NCI-H526 treated with DMSO at 0.1 percent for 48 hours (cell line): Measurements from ENCODE around the gene ARHGEF16.

Source experiments
- DNase-seq: peaks from one replicate; lab custom pipeline; 2025; lab: John Stamatoyannopoulos, UW

ARHGEF16 gene

DNA sequence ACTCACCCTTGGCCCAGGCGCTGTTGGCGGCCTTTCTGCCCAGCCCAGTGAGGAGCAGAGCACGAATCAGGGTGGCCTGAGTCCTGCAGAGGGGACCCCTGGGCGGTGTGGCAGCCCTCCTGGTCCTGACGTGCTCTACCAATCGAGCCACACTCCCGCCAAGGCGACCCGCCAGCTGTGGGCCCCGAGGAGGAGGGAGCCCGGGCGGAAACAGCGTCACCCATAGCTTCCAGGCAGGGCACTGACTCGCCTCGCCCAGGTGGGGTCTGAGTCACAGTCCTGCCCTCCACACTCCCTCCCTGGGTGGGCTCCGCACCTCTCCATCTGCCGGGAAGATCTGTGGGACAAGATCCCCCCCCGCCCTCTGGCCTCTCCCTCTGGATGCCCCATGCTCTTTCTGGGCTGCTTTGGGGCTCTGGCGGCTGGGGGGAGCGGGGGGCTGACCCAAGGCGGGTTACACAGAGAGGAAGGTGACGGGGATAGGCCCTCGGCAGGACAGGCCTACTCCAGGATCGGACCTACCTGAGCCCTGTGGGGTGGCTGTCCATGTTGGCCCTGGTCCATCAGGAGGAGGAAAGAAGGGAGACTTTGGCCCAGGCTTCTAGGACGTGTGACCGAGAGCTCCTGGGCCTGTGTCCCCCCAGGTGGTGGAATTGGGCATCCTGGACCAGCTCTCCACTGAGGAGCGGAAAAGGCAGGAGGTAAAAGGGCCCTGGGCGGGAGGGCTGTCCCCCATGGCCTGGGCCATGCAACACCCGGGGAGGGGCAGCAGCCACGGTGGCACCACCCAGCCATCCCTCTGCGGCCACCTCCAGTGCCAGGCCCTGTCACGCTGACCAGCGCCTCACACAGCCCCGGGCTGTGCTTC is 14.0 kb downstream of the ARHGEF16 start:
- no peak for DNase-seq

DNA sequence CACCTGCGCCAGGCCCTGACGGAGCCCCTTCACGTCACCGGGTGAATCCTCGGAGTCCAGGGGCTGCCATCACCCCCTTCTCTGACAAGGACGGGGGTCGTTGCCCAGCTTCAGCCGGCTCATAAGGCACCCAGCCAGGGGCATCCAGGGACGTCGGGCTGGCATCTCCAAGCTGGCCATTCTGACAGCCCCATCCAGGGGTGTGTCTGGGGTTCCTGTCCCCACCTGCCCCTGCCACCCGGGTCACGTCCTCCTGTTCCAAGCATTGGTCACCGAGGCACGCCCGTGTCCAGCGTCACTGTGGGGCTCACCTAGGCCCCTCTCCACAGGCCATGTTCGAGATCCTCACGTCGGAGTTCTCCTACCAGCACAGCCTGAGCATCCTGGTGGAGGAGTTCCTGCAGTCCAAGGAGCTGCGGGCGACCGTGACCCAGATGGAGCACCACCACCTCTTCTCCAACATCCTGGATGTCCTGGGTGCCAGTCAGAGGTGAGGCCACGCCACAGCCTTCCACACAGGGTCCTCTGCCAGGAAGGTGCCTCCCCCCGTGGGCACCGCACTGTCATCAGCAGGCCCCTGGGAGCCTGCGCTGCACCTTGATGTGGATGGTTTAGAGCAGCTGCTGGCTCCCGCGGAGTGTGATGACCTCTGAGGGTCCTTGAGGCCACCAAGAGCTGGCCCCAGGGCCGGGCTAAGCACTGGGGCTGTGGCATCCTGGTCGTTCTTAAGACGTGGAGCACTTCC is 14.8 kb downstream of the ARHGEF16 start:
- DNase-seq = no peak

DNA sequence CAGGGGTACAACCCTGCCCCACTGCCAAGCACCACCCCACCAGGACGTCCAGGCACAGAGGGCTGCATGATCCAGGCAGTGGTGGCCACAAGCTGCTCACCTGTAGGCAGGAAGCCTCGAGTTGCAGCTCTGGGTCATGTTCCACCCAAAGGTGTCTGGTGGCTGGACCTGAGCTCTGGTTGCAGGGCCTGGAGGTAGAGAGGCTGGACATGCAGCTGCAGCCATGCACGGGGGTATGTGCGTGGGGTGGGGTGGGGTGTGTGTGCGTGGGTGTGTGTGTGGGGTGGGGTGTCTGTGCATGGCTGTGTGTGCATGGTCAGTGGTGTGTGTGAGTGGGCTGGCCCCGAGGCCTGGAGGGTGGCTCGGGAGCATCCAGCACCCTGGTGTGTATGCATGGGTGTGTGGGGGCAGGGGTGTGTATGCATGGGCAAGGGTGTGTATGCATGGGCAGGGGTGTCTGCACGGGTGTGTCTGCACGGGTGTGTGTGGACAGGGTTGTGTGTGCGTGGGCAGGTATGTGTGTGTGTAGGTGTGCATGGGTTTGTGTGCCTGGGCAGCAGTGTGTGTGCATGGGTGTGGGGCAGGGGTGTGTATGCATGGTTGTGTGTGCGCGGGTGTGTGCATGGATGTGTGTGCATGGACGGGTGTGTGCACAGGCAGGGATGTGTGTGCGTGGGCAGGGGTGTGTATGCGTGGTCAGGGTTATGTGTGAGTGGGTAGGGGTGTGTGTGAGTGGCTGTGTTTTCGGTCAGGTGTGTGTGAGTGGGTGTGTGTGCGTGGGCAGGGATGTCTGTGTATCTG is 15.6 kb downstream of the ARHGEF16 start:
- no peak for DNase-seq

DNA sequence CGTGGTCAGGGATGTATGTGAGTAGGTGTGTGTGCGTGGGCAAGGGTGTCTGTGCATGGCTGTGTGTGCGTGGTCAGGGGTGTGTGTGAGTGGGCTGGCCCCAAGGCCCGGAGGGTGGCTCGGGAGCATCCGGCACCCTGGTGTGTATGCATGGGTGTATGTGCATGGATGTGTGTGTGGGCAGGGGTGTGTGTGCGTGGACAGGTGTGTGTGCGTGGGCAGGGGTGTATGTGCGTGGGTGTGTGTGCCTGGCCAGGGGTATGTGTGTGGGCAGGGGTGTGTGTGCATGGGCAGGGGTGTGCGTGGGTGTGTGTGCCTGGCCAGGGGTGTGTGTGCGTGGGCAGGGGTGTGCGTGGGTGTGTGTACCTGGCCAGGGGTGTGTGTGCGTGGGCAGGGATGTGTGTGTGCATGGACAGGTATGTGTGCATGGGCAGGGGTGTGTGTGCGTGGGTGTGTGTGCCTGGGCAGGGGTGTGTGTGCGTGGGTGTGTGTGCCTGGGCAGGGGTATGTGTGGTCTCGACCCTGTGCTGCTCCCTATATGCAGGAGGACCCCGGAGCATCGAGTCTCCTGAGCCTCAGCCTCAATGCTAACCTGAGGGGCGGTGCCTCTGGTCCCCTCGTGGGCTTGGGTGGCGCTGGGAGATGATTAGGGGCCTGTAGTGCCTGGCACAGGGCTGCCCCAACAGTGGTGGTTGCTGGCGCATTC is 16.3 kb downstream of the ARHGEF16 start:
- DNase-seq = no peak

DNA sequence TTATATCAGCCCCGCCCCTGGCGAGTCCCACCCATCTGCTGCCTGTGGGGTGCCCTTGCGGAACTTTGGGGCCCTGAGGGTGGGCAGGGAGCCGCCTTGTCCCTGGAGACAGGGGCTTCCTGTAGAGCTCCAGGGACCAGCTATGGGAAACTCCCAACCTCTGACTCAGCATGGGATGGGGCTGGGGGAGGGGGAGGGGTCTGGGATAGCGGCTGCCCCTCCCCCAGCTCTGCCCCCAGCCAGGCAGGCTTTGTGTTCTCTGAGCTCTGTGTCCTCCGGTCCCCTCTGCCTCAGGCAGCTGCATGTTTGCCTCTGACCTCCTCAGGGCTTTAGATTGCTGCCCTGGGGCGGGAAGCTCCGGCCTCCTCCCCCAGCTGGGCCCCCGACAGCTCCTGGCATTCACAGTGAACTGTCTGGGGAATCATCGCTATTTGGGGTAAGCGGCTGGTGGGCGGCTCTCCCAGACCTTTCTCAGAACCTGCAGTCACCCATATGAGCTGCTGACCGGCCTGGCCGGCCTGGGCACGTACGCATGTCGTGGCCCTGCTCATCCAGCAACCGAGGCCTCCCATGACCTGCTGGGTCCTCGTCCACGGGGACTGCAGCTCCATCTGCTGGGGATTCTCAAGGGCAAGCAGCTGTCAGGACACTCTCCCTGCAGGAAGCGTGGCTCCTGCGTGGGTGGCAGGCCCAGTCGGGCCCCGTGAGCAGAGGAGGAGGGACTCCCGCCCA is 17.1 kb downstream of the ARHGEF16 start:
- no peak for DNase-seq

DNA sequence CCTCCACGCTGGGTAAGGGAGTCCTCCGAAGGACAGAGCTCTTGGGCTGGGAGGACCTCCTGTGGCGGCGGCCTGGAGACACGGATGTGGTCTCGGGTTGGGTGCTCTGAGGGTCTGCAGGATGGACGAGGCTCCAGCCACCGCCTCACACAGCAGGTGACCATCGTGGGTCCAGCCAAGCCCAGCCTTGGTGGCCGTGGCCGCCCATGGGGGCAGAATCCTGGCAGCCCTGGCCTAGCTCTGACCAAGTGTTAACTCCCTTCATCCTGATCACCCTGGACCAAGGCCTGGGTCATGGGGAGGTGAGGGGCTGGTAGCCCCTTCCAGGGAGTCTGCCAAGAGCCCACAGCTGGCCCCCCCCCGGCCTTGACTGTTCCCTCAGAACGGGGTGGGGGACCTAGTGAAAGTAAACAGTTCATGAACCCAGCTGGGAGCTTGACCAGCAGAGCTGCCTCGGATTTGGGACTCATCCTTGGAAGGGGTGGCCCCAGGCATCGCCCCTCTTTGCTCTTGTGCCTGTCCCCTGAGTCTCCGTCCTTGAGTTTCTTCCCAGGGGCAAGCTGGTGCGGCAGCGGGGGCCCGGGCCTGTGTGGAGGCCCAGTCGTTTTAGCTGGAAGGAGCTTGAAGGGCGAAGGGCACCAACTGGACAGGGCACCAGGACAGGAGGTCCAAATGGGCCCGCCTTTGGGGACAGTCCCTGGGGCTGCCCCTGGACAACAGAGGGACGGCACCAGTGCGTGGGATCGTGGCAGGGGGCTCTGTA is 17.8 kb downstream of the ARHGEF16 start:
- no peak for DNase-seq

DNA sequence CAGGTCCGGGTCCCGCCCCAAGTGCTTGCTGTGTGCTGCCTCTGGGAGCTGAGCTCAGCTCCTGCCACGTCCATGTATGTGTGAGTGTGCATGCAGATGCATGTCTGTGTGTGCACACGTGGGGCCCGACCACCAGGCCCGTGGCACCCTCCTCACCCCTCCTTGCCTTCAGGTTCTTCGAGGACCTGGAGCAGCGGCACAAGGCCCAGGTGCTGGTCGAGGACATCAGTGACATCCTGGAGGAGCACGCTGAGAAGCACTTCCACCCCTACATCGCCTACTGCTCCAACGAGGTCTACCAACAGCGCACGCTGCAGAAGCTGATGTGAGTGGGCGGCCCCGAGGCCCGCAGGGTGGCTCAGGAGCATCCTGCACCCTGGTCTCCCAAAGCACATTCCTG is 18.4 kb downstream of the ARHGEF16 start:
- no peak for DNase-seq

DNA sequence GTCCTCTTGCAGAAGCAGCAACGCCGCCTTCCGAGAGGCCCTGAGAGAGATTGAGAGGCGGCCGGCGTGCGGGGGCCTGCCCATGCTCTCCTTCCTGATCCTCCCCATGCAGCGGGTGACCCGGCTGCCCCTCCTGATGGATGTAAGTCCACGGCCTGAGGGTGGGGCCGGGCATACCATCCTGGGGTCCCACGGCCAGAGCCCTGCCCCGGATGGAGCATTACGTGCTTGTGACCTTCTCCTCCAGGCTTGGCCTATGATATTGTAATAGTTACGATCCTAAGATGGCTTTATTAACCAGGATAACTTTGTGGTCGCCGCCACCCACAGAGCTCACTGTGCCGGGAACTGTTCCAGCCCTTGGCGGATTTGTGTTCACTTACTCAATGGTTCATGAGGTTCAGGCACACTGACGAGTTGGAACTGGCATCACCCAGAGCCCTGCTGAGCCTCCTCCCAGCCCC is 18.9 kb downstream of the ARHGEF16 start:
- no peak for DNase-seq

DNA sequence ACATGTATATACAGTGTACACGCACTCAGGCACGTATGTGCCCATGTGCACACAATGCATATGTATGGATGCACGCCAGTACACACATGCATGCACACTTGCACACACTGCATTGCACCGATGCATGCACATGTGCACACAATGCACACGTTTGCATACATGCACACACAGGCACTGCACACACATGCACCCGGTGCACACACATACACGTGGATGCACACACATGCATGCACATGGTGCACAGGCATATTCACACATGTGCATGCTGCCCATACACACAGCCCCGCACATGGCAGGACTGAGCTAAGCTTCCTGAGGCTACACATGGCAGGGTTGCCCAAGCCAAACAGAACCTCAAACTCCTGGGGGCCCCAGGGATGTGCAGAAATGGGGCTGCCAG is 19.6 kb downstream of the ARHGEF16 start:
- DNase-seq = no peak

DNA sequence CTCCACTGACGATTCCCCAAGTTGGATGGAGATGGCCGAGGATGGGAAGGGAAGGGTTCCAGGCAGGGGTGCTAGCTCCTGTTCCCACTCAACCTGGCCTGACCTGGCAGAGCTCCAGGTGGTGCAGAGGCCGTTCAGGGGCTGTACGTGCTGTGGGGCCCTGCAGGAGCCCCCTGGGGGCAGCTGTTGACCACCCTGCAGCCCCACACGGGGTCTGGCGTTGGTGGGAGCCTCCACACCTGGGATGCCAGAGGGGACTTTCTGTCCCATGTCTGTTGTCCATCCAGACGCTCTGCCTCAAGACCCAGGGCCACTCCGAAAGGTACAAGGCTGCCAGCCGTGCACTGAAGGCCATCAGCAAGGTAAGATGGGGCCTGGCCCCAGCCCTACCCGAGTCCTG is 20.0 kb downstream of the ARHGEF16 start:
- DNase-seq = no peak

DNA sequence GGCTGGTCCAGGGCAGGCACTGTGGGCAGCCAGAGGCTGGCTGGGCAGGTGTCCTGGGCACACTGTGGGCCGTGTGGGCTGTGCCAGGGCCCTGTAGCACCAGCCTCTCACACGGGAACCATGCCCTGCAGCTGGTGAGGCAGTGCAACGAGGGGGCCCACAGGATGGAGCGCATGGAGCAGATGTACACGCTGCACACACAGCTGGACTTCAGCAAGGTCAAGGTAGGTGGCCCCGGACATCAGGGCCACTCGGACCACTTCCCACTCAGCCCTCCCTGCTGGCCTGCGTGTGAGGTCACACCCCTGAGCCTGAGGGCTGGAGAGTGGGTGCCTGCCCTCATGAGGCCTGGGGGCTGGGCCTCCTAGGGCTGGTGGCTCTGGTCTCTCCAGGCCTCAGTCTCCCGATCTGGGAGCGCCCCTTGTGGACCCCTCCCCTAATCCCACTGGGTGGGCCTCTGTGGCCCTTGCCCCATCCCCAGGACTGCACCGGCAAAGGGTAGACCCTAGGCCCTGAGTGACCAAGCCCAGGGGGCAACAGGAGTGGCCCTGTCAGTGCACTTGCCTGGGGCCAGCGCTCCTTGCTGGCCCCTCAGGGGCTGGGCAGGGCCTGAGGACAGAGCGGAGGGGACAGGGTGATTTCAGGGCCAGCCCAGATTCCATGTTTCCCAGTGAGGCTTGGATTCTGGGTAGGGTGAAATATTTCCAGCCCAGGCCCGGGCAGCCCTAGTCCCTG is 21.5 kb downstream of the ARHGEF16 start:
- DNase-seq = no peak

DNA sequence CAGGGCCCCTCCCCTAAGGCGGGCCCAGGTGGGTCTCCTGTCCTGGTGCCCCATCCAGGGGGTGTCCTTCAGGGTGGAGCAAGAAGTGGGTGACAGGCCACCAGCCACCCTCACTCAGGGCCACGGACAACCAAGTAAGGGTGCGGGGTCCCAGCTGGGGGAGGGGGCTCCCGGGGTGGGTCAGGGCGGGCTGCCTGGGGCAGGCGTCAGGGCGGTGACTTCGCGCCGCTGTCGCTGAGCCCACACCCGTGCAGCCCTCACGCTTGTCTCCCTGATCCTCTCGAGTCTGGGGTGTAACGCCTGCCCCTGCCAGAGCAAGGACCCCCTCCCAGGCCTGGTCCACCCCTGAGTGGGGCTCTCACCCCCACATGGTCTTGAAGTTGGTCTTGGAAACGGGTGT is 22.2 kb downstream of the ARHGEF16 start:
- no peak for DNase-seq

DNA sequence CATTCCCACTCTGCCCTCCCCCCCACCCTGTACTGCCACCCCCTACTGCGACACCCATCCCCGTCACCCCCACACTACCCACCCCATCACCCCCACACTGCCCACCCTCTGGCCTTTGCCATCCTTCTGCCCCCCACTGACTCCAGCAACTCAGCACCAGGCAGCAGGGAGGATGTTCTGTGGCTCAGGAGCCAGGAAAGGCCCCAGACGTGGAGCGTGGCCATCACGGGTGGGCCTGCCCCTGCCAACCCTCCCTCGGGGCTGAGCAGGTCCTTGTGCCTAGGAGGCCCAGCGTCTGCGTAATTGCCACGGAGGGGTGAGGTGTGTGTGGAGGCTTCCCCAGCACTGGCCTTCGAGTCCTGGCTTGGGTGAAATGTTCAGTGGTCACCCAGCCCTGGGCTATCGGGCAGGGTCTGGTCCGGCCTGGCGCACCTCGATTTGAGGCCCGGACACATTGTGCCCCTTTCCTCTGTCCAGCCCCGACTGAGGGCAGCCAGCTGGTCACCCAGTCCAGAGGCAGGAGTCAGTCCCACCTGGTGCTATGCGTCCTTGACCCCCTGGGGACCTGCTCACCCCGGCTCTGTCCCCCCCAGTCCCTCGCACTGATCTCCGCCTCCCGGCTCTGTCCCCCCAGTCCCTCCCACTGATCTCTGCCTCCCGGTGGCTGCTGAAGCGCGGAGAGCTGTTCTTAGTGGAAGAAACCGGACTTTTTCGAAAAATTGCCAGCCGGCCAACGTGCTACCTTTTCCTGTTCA is 23.0 kb downstream of the ARHGEF16 start:
- DNase-seq = no peak

DNA sequence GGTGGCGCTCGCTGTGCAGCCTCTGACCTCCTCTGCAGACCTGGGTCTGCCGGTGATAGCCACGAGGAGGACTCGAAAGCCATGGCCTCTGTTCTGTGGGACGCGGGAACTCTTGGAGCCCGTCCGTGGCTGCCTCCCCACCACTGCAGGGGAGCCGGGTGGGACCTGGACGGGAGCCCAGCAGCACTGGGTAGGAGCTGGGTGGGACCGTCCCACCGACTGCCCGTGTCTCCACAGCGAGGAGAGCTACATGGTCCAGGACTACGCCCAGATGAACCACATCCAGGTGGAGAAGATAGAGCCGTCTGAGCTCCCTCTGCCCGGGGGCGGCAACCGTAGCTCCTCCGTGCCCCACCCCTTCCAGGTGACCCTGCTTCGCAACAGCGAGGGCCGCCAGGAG is 23.7 kb downstream of the ARHGEF16 start:
- DNase-seq = no peak

DNA sequence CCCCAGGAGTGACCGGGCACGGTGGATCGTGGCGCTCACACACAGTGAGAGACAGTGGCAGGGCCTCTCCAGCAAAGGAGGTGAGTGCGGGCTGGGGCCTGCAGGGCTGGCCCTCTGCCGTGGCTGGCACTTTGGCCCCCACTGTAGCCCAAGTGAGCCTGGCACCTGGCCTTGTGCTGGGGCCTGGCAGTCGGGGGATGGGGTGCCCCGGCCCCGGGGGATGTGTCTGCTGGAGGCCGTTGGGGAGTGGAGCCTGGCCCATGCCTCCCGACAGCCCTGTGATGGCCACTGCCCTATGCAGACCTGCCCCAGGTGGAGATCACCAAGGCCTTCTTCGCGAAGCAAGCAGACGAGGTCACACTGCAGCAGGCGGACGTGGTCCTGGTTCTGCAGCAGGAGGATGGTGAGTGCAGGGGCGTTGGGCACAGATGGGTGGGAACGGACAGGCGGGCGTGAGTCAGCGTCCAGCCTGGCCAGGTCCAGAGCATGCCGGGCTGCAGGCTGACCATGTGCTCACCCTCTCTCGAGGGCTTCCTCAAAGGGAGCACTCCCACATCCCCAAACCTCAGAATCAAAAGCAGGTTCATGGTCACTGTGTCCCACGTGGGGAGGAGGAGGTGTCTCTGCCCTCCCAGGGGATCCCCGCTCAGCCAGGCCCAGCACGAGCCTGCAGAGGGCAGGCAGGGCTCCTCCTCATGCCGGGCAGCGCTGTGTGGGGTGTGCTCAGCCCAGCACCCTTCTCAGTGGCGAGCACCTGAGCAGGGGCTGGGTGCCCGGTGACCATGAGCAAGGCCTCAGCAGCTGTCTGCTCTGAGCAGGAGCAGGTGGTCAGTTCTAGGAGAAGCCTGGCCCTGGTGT is 25.3 kb downstream of the ARHGEF16 start:
- no peak for DNase-seq

DNA sequence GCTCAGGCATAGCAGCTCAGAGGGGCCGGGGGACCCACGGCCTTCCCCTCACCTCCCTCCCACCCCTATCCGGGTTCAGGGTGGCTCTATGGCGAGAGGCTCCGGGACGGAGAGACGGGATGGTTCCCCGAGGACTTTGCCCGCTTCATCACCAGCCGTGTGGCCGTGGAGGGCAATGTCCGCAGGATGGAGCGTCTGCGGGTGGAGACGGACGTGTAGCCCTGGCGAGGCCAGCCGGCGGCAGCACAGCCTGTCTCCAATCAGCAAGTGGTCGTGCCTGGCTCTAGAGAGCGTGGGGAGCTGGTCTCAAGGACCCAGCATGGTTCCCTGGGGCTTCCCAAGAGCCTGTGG is 25.9 kb downstream of the ARHGEF16 start:
- DNase-seq = no peak

DNA sequence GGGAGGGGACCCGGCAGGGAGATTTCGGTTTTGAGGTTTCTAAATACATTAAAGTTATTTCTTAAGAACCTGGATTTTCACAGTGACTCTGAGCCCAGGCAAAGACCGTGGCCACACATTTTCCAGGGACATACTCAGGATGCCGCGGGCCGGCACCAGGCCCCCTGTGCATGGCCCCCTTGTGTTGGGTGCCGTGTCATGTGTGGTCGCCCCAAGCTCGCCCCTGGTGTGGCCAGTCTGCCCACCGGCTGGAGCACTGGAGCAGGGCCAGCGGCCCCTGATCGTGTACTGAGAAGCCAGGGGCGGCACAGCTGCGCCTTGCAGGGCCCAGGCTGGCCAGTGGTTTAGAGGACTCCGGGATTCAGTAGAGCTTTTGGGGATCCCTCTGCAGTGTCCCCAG is 26.6 kb downstream of the ARHGEF16 start:
- no peak for DNase-seq

DNA sequence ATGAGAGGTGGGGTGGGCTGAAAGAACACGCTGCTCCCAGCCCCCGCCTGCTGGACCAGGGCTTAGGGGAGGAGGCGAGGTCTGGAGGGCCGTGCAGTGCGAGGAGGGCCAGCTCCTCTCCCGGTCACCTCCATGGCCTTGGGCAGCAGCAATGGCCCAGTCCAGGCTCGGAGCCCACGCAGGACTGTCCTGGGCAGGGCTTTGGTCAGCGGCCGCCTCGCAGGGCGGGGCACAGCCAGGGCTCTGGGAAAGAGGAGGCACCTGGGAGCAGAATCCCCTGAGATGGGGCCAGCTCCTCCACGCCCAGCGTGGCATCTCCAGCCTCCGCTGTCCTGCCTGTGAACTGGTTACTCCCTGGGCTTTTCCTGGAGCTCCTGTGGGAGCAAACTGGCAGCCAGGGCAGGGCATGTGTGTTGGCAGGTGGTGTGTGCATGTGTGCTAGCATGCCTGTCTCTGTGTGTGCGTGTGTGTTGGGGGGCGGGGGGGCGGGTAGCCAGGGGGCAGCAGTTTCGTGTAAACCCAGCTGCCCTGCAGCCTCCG is 27.4 kb downstream of the ARHGEF16 start:
- DNase-seq = no peak
